Lung microvascular endothelial cell (primary cell): Measurements from ENCODE around the gene LILRB3. TPM values are rescaled to one million over a fixed set of nuclear protein-coding genes. Genes with fewer than 3 reads are reported as not detected.

Experiments used
- DNase-seq, 2 donors: peaks; one replicate each; pipeline versions ENCODE4 v3.0.0 to v3.0.0-alpha.2; 2010; ENCODE audit warnings: low read depth in 2 of 2
- total RNA-seq: library from RNA; depleted of rRNA; stranded (reverse); fragments of >200 nt; gene quantifications from 2 replicates; pipeline ENCODE4 v1.2.1, GENCODE V29; 2014

Gene LILRB3
- total RNA-seq, 1 donor from 2014 or later, result not detected

- peak; percentile 80 to 82 for DNase-seq
Observed at GRCh38 chr19:54168174-54168917, 54.5 kb downstream of the LILRB3 start.

Other genes starting within 250 kb of the LILRB3 start
- 0.20 and 1.5 TPM in 2 replicates for gene CACNG6, start 231.4 kb downstream of the LILRB3 start, total RNA-seq
- not detected in 2 replicates for gene VSTM1, start 159.1 kb downstream of the LILRB3 start, total RNA-seq
- gene TARM1, start 141.6 kb downstream of the LILRB3 start, total RNA-seq, result not detected in 2 replicates
- under 0.01 TPM in 1 of 2 replicates, not detected in the other for gene OSCAR, start 122.2 kb downstream of the LILRB3 start, total RNA-seq
- 19.2 and 23.4 TPM in 2 replicates for gene NDUFA3, start 120.2 kb downstream of the LILRB3 start, total RNA-seq
- 20.5 and 27.4 TPM in 2 replicates for gene TFPT, start 107.3 kb downstream of the LILRB3 start, total RNA-seq
- 48.6 and 51.9 TPM in 2 replicates for gene PRPF31, start 107.3 kb downstream of the LILRB3 start, total RNA-seq
- gene CNOT3, start 85.2 kb downstream of the LILRB3 start, total RNA-seq, result 4.1 and 4.8 TPM in 2 replicates
- 3.3 and 5.4 TPM in 2 replicates for gene LENG1, start 63.3 kb downstream of the LILRB3 start, total RNA-seq
- gene TMC4, start 49.8 kb downstream of the LILRB3 start, total RNA-seq, result 0.22 TPM in 1 of 2 replicates, not detected in the other
- 9.5 and 19.4 TPM in 2 replicates for gene MBOAT7, start 33.4 kb downstream of the LILRB3 start, total RNA-seq
- gene TSEN34, start 31.7 kb downstream of the LILRB3 start, total RNA-seq, result 35.1 and 38.8 TPM in 2 replicates
- 2,773 and 3,236 TPM in 2 replicates for gene RPS9, start 22.1 kb downstream of the LILRB3 start, total RNA-seq
- not detected in 2 replicates for gene LILRA6, start 19.8 kb upstream of the LILRB3 start, total RNA-seq
- gene LILRB5, start 34.3 kb upstream of the LILRB3 start, total RNA-seq, result not detected in 2 replicates
- gene LILRB2, start 58.1 kb upstream of the LILRB3 start, total RNA-seq, result not detected in 2 replicates
- not detected in 2 replicates for gene LILRA5, start 90.2 kb upstream of the LILRB3 start, total RNA-seq
- gene LILRA4, start 116.2 kb upstream of the LILRB3 start, total RNA-seq, result not detected in 2 replicates
- gene LAIR1, start 141.9 kb upstream of the LILRB3 start, total RNA-seq, result not detected in 2 replicates
- gene TTYH1, start 192.5 kb upstream of the LILRB3 start, total RNA-seq, result not detected in 2 replicates
- 12.6 and 21.8 TPM in 2 replicates for gene LENG8, start 226.2 kb upstream of the LILRB3 start, total RNA-seq
- 3.3 and 5.0 TPM in 2 replicates for gene LENG9, start 240.8 kb upstream of the LILRB3 start, total RNA-seq